Ishikawa (cell line): ENCODE data around the gene SLIT3.

ENCODE experiments used
- CEBPB ChIP-seq: IDR thresholded peaks from 2 replicates; pipeline ENCODE4 v1.6.1; 2012
- CREB1 ChIP-seq: IDR thresholded peaks from 2 replicates; pipeline ENCODE4 v1.6.1; 2012; ENCODE audit warnings: low read depth
- EGR1 ChIP-seq: IDR thresholded peaks from 2 replicates; pipeline ENCODE4 v1.6.1; 2012
- EP300 ChIP-seq: IDR thresholded peaks from 2 replicates; pipeline ENCODE4 v1.6.1; 2012; ENCODE audit warnings: borderline replicate concordance
- FOXM1 ChIP-seq: IDR thresholded peaks from 2 replicates; pipeline ENCODE4 v1.6.1; 2012; ENCODE audit warnings: low read depth, borderline replicate concordance
- MAX ChIP-seq: IDR thresholded peaks from 2 replicates; pipeline ENCODE4 v1.6.1; 2012
- NFIC ChIP-seq: IDR thresholded peaks from 2 replicates; pipeline ENCODE4 v1.6.1; 2012
- RAD21 ChIP-seq: IDR thresholded peaks from 2 replicates; pipeline ENCODE4 v1.6.1; 2012; ENCODE audit warnings: low read depth
- REST ChIP-seq: IDR thresholded peaks from 2 replicates; pipeline ENCODE4 v1.6.1; 2012; ENCODE audit warnings: low read depth, mild to moderate bottlenecking
- TAF1 ChIP-seq: IDR thresholded peaks from 2 replicates; pipeline ENCODE4 v1.6.1; 2012; ENCODE audit warnings: low read depth, mild to moderate bottlenecking
- TCF12 ChIP-seq: IDR thresholded peaks from 2 replicates; pipeline ENCODE4 v1.6.1; 2012; ENCODE audit warnings: low read depth
- TEAD4 ChIP-seq: IDR thresholded peaks from 2 replicates; pipeline ENCODE4 v1.6.1; 2012
- YY1 ChIP-seq: IDR thresholded peaks from 2 replicates; pipeline ENCODE4 v1.6.1; 2012; ENCODE audit warnings: low read depth
- ZBTB7A ChIP-seq: IDR thresholded peaks from 2 replicates; pipeline ENCODE4 v1.6.1; 2012; ENCODE audit warnings: low read depth
- TF ChIP-seq, protein P1 (sequence below): IDR thresholded peaks from 2 replicates; pipeline ENCODE4 v1.6.1; 2012

Gene SLIT3

DNA sequence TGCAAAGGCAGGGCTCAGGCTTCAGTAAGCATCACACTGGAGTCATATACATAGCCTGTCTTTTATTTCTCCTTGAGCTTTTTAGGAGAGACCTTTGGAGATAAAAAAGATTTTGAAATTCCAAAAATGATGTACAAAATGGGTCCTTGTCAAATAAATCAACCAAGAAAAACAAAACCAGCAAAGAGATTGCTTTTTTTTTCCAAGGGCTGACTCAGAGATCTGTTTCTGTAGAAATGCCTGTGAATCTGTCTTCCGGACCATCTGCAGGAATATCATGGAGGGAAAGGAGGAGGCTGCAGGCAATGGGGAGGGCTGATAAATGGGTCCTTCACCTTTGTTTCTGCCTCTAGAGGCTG is 77.4 kb downstream of the SLIT3 start:
- TF ChIP-seq, protein P1, sequence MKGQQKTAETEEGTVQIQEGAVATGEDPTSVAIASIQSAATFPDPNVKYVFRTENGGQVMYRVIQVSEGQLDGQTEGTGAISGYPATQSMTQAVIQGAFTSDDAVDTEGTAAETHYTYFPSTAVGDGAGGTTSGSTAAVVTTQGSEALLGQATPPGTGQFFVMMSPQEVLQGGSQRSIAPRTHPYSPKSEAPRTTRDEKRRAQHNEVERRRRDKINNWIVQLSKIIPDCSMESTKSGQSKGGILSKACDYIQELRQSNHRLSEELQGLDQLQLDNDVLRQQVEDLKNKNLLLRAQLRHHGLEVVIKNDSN = no peak
- TF ChIP-seq REST (no peak), FOXM1 (no peak), MAX (no peak), TAF1 (no peak), EP300 (no peak), NFIC (no peak), TEAD4 (no peak), ZBTB7A (no peak)

DNA sequence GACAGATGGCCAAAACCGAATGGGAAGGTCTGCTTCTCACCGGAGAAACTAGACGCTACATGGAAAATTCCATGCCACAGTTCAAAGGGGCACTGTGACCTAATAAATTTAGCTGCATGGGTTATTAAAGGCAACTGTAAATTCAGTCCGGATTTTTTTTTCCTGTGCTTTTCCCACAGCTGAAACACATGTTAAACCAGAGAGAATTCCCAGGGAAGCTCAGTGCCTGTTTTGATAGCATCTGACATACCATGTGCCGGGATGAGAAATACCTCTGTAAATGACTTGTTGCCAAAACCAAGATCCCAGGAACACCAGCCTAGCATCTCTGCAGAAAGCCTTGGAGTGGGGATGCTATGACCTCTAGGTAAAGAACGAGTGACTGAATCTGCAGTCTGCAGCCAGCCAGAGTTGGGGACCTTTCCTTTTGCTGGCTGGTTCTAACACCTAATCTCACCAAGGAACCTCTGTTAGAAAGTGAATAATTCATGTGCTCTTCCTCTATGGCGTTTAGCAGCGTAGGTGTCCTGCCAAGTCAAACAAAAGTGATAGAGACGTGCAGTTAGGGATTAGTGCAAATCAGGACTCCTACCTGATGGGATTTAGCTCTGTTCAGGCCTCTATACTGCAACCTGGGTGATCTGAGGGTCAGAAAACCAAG is 77.9 kb downstream of the SLIT3 start:
- no peak for TF ChIP-seq TCF12
- TF ChIP-seq MAX = no peak
- TF ChIP-seq ZBTB7A = no peak
- TF ChIP-seq FOXM1 = no peak
- no peak for TF ChIP-seq CREB1
- no peak for TF ChIP-seq YY1
- TF ChIP-seq RAD21 = no peak
- TF ChIP-seq CEBPB = no peak
- no peak for TF ChIP-seq TEAD4
- TF ChIP-seq TAF1 = no peak
- TF ChIP-seq, protein P1 = no peak
- no peak for TF ChIP-seq REST

- TF ChIP-seq NFIC (no peak), EGR1 (no peak), MAX (no peak), TEAD4 (no peak), ZBTB7A (no peak), CREB1 (no peak), YY1 (no peak), FOXM1 (no peak), RAD21 (no peak), TAF1 (no peak), TCF12 (no peak), EP300 (no peak), CEBPB (no peak), REST (no peak)
- TF ChIP-seq, protein P1 = no peak
These were observed 79.4 kb downstream of the SLIT3 start for GRCh38 chr5:169221519-169221918.

- TF ChIP-seq CREB1 = no peak
- no peak for TF ChIP-seq YY1
- no peak for TF ChIP-seq TEAD4
- TF ChIP-seq NFIC = no peak
- TF ChIP-seq, protein P1 = no peak
- no peak for TF ChIP-seq EGR1
- no peak for TF ChIP-seq CEBPB
- no peak for TF ChIP-seq ZBTB7A
- TF ChIP-seq TCF12 = no peak
- no peak for TF ChIP-seq TAF1
- TF ChIP-seq EP300 = no peak
- TF ChIP-seq FOXM1 = no peak
- TF ChIP-seq REST = no peak
- no peak for TF ChIP-seq RAD21
- TF ChIP-seq MAX = no peak
These were observed 81.0 kb downstream of the SLIT3 start for GRCh38 chr5:169219961-169220360.
